DND-41 (cell line): Measurements from ENCODE around the gene NUCKS1.

Experiments
- ATAC-seq: fragments of 200-7000 bp; cut with Tn5 transposase; 3 replicates; pipeline ENCODE4 v1.9.1; 2021; ENCODE audit warnings: low read depth; ENCODE audit not compliant: insufficient read depth
- DNase-seq: peaks from one replicate; pipeline ENCODE4 v3.0.0-alpha.2; 2020
- H2AFZ ChIP-seq: 2 replicates; pipeline ENCODE4 v1.6.0; 2012; ENCODE audit warnings: low read depth, low read length
- H3K27ac ChIP-seq: 2 replicates; pipeline ENCODE4 v1.5.1; 2012; ENCODE audit warnings: low read length, inconsistent platforms
- H3K27me3 ChIP-seq: fragments of 200-600 bp; sonication (generic); 2 replicates; pipeline ENCODE4 v1.6.0; 2012; ENCODE audit warnings: low read length, mild to moderate bottlenecking, inconsistent platforms; ENCODE audit not compliant: insufficient read depth, poor library complexity
- H3K36me3 ChIP-seq: 2 replicates; pipeline ENCODE4 v1.5.1; 2012; ENCODE audit warnings: low read length, inconsistent platforms; ENCODE audit not compliant: insufficient read depth
- H3K4me1 ChIP-seq: 2 replicates; pipeline ENCODE4 v1.5.1; 2012; ENCODE audit warnings: mild to moderate bottlenecking, low read length; ENCODE audit not compliant: insufficient read depth
- H3K4me2 ChIP-seq: 2 replicates; pipeline ENCODE4 v1.6.0; 2012; ENCODE audit warnings: mild to moderate bottlenecking, moderate library complexity, low read length, inconsistent platforms; ENCODE audit not compliant: insufficient read depth
- H3K4me3 ChIP-seq, 2 experiments: fragments of 200-600 bp in 1 of 2; shearing (Covaris generic) in 1 of 2; 2 replicates each; pipeline ENCODE4 v1.5.1; 2012 to 2016; ENCODE audit warnings: inconsistent platforms in 2 of 2, low read length in 2 of 2, mild to moderate bottlenecking in 2 of 2, low read depth in 1 of 2, moderate library complexity in 1 of 2
- H3K79me2 ChIP-seq: 2 replicates; pipeline ENCODE4 v1.6.0; 2012; ENCODE audit warnings: low read length, inconsistent platforms; ENCODE audit not compliant: insufficient read depth
- H3K9ac ChIP-seq: 2 replicates; pipeline ENCODE4 v1.6.0; 2012; ENCODE audit warnings: low read depth, mild to moderate bottlenecking, inconsistent platforms, low read length, moderate library complexity
- H3K9me3 ChIP-seq: 2 replicates; pipeline ENCODE4 v1.5.1; 2012; ENCODE audit warnings: low read length, moderate library complexity, mild to moderate bottlenecking, inconsistent platforms; ENCODE audit not compliant: insufficient read depth, severe bottlenecking
- H4K20me1 ChIP-seq: 2 replicates; pipeline ENCODE4 v1.6.0; 2012; ENCODE audit warnings: low read length; ENCODE audit not compliant: insufficient read depth
- EZH2 ChIP-seq: IDR thresholded peaks from 3 replicates; pipeline ENCODE4 v1.6.1; 2012; ENCODE audit warnings: borderline replicate concordance, low read depth, mild to moderate bottlenecking, moderate library complexity, low read length, inconsistent platforms; ENCODE audit not compliant: severe bottlenecking
- TF ChIP-seq, protein P1 (sequence below): IDR thresholded peaks from 2 replicates; pipeline ENCODE4 v1.5.1; 2012; ENCODE audit warnings: borderline replicate concordance, low read length, moderate library complexity, mild to moderate bottlenecking; ENCODE audit not compliant: poor library complexity, severe bottlenecking; ENCODE audit errors: extremely low read depth

NUCKS1 gene

DNA sequence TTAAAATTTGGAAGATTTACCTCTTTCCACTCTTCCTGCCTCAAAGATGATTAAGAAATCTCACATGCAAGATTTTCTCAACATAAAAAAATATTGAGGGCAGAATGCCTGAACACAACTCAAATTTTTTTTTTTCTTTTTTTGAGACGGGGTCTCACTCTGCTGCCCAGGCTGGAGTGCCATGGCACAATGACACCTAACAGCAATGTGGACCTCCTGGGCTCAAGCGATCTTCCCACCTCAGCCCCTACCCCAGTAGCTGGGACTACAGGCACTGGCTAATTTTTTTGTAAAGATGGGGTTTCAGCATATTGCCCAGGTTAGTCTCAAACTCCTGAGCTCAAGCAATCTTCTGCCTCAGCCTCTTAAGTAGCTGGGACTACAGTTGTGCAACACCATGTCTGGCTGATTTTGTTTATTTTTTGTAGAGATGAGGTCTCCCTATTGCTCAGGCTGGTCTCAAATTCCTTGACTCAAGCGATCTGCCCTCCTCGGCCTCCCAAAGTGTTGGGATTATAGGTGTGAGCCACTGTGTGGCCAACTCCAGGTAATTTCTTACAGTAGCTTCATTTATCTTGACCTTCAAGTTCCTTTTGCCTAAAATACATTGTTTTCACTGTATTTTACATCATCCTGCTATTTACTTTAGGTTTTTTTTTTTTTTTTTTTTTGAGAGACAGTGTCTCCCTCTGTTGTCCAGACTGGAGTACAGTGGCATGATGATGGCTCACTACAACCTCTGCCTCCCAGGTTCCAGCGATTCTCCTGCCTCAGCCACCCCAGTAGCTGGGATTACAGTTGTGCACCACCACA lies 10.4 kb downstream of the NUCKS1 start:
- Histone ChIP-seq H3K4me2 (no peak overlapping the region; the same call in 1 of the 2 replicates), H3K9me3 (no peaks in the 10 kb centered on the region), H3K27me3 (no peaks in the 10 kb centered on the region), H3K36me3 (peaks cover 87% of the 10 kb centered on the region), H3K4me1 (peaks cover 14% of the 10 kb centered on the region), H4K20me1 (peaks cover 91% of the 10 kb centered on the region), H3K79me2 (peaks cover 99% of the 10 kb centered on the region), H2AFZ (no peak overlapping the region), H3K4me3 (no peak overlapping the region), H3K27ac (no peak overlapping the region), H3K9ac (no peak overlapping the region)
- no peak for ATAC-seq
- DNase-seq: no peak
- TF ChIP-seq, protein P1, sequence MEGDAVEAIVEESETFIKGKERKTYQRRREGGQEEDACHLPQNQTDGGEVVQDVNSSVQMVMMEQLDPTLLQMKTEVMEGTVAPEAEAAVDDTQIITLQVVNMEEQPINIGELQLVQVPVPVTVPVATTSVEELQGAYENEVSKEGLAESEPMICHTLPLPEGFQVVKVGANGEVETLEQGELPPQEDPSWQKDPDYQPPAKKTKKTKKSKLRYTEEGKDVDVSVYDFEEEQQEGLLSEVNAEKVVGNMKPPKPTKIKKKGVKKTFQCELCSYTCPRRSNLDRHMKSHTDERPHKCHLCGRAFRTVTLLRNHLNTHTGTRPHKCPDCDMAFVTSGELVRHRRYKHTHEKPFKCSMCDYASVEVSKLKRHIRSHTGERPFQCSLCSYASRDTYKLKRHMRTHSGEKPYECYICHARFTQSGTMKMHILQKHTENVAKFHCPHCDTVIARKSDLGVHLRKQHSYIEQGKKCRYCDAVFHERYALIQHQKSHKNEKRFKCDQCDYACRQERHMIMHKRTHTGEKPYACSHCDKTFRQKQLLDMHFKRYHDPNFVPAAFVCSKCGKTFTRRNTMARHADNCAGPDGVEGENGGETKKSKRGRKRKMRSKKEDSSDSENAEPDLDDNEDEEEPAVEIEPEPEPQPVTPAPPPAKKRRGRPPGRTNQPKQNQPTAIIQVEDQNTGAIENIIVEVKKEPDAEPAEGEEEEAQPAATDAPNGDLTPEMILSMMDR: peak; percentile 11
- no peak for TF ChIP-seq EZH2

DNA sequence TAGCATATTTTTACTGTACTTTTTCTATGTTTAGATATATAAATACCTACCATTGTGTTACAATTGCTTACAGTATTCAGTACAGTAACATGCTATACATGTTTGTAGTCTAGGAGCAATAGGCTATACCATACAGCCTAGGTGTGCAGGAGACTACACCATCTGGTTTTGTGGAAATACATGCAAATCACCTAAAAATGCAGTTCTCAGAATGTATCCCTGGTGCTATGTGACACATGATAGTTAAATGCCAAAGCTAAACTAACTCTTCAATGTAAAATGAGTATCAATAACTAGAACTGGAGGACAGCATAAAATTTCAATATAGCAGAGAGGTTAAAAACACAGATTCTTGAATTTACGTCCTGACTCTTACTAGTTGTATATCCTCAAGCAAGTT lies 14.8 kb downstream of the NUCKS1 start:
- no peak overlapping the region for H2AFZ ChIP-seq
- TF ChIP-seq, protein P1: no peak
- TF ChIP-seq EZH2: no peak
- no peaks in the 10 kb centered on the region for H3K27me3 ChIP-seq
- no peak overlapping the region for H3K9ac ChIP-seq
- no peak overlapping the region for H3K4me2 ChIP-seq
- peaks cover 93% of the 10 kb centered on the region for H3K36me3 ChIP-seq
- H3K27ac ChIP-seq: no peak overlapping the region
- H3K4me1 ChIP-seq: peaks cover 5% of the 10 kb centered on the region; the same call in 1 of the 2 replicates
- H3K4me3 ChIP-seq: no peak overlapping the region
- no peaks in the 10 kb centered on the region for H3K9me3 ChIP-seq
- H3K79me2 ChIP-seq: peaks cover 100% of the 10 kb centered on the region
- no peak for DNase-seq
- H4K20me1 ChIP-seq: peaks cover 91% of the 10 kb centered on the region
- no peak for ATAC-seq

DNA sequence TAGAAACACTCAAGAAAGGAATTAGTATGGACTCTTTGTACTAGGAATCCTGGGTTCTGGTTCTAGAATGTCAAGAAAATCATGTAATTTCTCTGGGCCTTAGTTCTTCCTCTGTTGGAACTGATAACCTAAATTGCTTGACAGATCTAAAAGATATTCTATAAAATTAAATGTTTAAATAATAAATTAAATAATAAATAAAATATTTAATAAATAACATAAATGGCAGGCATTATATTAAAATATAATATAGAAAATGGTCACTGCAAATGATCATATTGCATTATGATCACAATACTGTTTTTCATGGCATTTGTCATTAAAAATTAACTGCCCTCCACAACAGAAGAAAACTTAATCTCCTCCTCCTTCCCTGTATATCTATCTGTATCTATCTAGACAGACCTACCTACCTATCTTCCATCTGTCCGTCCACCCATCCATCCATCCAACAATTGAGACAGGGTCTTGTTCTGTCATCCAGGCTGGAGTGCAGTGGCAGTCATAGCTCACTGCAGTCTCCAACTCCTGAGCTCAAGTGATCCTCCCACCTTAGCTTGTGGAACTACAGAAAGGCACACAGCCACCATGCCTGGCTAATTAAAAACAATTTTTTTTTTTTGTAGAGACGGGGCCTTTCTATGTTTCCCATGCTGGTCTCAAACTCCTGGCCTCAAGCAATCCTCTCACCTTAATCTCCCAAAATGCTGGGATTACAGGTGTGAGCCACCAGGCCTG lies 16.4 kb downstream of the NUCKS1 start:
- H3K4me3 ChIP-seq: no peak overlapping the region
- H3K4me1 ChIP-seq: no peaks in the 10 kb centered on the region
- TF ChIP-seq, protein P1: no peak
- no peak for TF ChIP-seq EZH2
- ATAC-seq (0 out of 3 replicates have a peak, but pooled peaks have one; percentile 20), DNase-seq (no peak)
- peaks cover 91% of the 10 kb centered on the region for H4K20me1 ChIP-seq
- H3K27me3 ChIP-seq: no peaks in the 10 kb centered on the region
- H3K27ac ChIP-seq: no peak overlapping the region
- H2AFZ ChIP-seq: no peak overlapping the region
- peaks cover 100% of the 10 kb centered on the region for H3K79me2 ChIP-seq
- H3K4me2 ChIP-seq: no peak overlapping the region
- H3K9ac ChIP-seq: no peak overlapping the region
- no peaks in the 10 kb centered on the region for H3K9me3 ChIP-seq
- peaks cover 93% of the 10 kb centered on the region for H3K36me3 ChIP-seq
